Keratinocyte (primary cell): Measurements from ENCODE around the gene BCAP31. TPM values are rescaled to one million over a fixed set of nuclear protein-coding genes. Genes with fewer than 3 reads are reported as not detected.

ENCODE experiments used
- DNase-seq: peaks from one replicate; pipeline ENCODE4 v3.0.0-alpha.2; 2011; ENCODE audit warnings: low read depth, missing footprints, low spot score
- FAIRE-seq: peaks from 2 replicates; lab custom pipeline; 2011; peaks lifted over from hg19 to GRCh38; lab: Jason Lieb, UNC
- H2AFZ ChIP-seq: 2 replicates; pipeline ENCODE4 v1.6.0; 2012; ENCODE audit warnings: low read length, control low read depth, inconsistent platforms; ENCODE audit not compliant: control insufficient read depth
- H3K27ac ChIP-seq: 2 replicates; pipeline ENCODE4 v1.5.1; 2011; ENCODE audit warnings: low read length; ENCODE audit not compliant: control insufficient read depth, insufficient read depth
- H3K27me3 ChIP-seq: 3 replicates; pipeline ENCODE4 v1.6.0; 2011; ENCODE audit warnings: low read length; ENCODE audit not compliant: control insufficient read depth, insufficient read depth; ENCODE audit errors: extremely low read depth
- H3K36me3 ChIP-seq, 2 experiments: 2 replicates in 1 of 2; 3 replicates in 1 of 2; pipeline ENCODE4 v1.5.1; 2011; ENCODE audit warnings: low read length in 2 of 2, mild to moderate bottlenecking in 1 of 2; ENCODE audit not compliant: control insufficient read depth in 2 of 2, insufficient read depth in 2 of 2; ENCODE audit errors: extremely low read depth in 1 of 2
- H3K4me1 ChIP-seq: 3 replicates; pipeline ENCODE4 v1.5.1; 2011; ENCODE audit warnings: low read length; ENCODE audit not compliant: control insufficient read depth, insufficient read depth; ENCODE audit errors: extremely low read depth
- H3K4me2 ChIP-seq: 3 replicates; pipeline ENCODE4 v1.6.0; 2011; ENCODE audit warnings: low read depth, low read length; ENCODE audit not compliant: control insufficient read depth, insufficient read depth; ENCODE audit errors: extremely low read depth
- H3K4me3 ChIP-seq, 3 experiments: fragments of 200-600 bp in 1 of 3; sonication (generic) in 1 of 3; 2 replicates in 2 of 3; 3 replicates in 1 of 3; pipeline ENCODE4 v1.5.1; 2011 to 2016; ENCODE audit warnings: low read length in 3 of 3, mild to moderate bottlenecking in 3 of 3, control low read depth in 2 of 3, inconsistent platforms in 1 of 3, low read depth in 1 of 3, mixed read lengths in 1 of 3, mixed run types in 1 of 3, moderate library complexity in 1 of 3; ENCODE audit not compliant: control insufficient read depth in 2 of 3, insufficient read depth in 2 of 3; ENCODE audit errors: extremely low read depth in 1 of 3
- H3K79me2 ChIP-seq: 2 replicates; pipeline ENCODE4 v1.6.0; 2012; ENCODE audit warnings: low read length; ENCODE audit not compliant: control insufficient read depth, insufficient read depth
- H3K9ac ChIP-seq: 3 replicates; pipeline ENCODE4 v1.6.0; 2011; ENCODE audit warnings: low read length; ENCODE audit not compliant: control insufficient read depth, insufficient read depth; ENCODE audit errors: extremely low read depth
- H3K9me1 ChIP-seq: 3 replicates; pipeline ENCODE4 v1.6.0; 2011; ENCODE audit warnings: low read length; ENCODE audit not compliant: control insufficient read depth, insufficient read depth; ENCODE audit errors: extremely low read depth
- H3K9me3 ChIP-seq: 2 replicates; pipeline ENCODE4 v1.5.1; 2012; ENCODE audit warnings: low read depth, low read length; ENCODE audit not compliant: control insufficient read depth
- H4K20me1 ChIP-seq: 3 replicates; pipeline ENCODE4 v1.6.0; 2011; ENCODE audit warnings: low read length; ENCODE audit not compliant: control insufficient read depth, insufficient read depth; ENCODE audit errors: extremely low read depth
- EZH2 ChIP-seq: IDR thresholded peaks from one replicate; pipeline ENCODE4 v1.6.1; 2012; ENCODE audit warnings: inconsistent platforms, mild to moderate bottlenecking, low read length, moderate library complexity
- dilution Hi-C: fragments of 300-500 bp; cut with MboI; formaldehyde crosslinking; loops from one replicate; pipeline ENCODE4 v1.7.0; 2020; ENCODE audit warnings: low sequenced_read_pairs; ENCODE audit not compliant: extremely low pct_ligation_motif_present
- polyA plus RNA-seq, 5 experiments: library from polyadenylated mRNA; depleted of rRNA in 3 of 5; stranded (reverse) in 3 of 5; stranded (forward) in 1 of 5; unstranded in 1 of 5; fragments of >200 nt; gene quantifications; 1 replicate in 1 of 5; 2 replicates in 3 of 5; 3 replicates in 1 of 5; pipeline versions ENCODE4 v1.2.1 to v1.2.3, GENCODE V29; 2011 to 2012; ENCODE audit warnings: missing spikeins in 2 of 5, low read depth in 1 of 5, low replicate concordance in 1 of 5
- small RNA-seq, 3 experiments: library from RNA; depleted of rRNA; stranded (forward); fragments of <200 nt; gene quantifications; one replicate each; pipeline ENCODE3, GENCODE V24; 2012; ENCODE audit warnings: low read depth in 3 of 3, low replicate concordance in 1 of 3; ENCODE audit not compliant: insufficient read length in 3 of 3

Gene BCAP31
- polyA plus RNA-seq, 1 donor (not counting 4 experiments of a cell fraction or from before 2014, with no cell fraction given) = 262 TPM

GRCh38 chrX:153650959-153651358, 73.2 kb downstream of the BCAP31 start:
- Histone ChIP-seq H3K4me3 (no peak overlapping the region), H4K20me1 (no peaks in the 10 kb centered on the region), H3K4me2 (no peak overlapping the region), H3K27ac (no peak overlapping the region), H3K27me3 (peaks cover 22% of the 10 kb centered on the region), H3K9me3 (peaks cover 1% of the 10 kb centered on the region), H3K4me1 (peaks cover 7% of the 10 kb centered on the region), H3K36me3 (no peaks in the 10 kb centered on the region), H3K79me2 (no peaks in the 10 kb centered on the region), H2AFZ (no peak overlapping the region), H3K9ac (no peak overlapping the region), H3K9me1 (no peaks in the 10 kb centered on the region)
- DNase-seq (no peak), FAIRE-seq (no peak)
- dilution Hi-C loops = no loop called here
- TF ChIP-seq EZH2 = no peak

Small RNAs within 50 kb of the gene (small RNA-seq; reads per million reads assigned to genes)
- gene RN7SL687P = 0 reads per million in 3 experiments

Other genes starting within 250 kb of the BCAP31 start
- gene BGN, start 229.4 kb downstream of the BCAP31 start, polyA plus RNA-seq = 0.03 to 0.12 TPM (median 0.07 TPM) in 3 replicates
- gene ATP2B3, start 206.7 kb downstream of the BCAP31 start, polyA plus RNA-seq = not detected in 3 replicates
- gene CCNQ, start 125.2 kb downstream of the BCAP31 start, polyA plus RNA-seq = 31.1 to 36.4 TPM (median 33.5 TPM) in 3 replicates
- gene DUSP9, start 77.2 kb downstream of the BCAP31 start, polyA plus RNA-seq = 0.47 to 0.57 TPM (median 0.50 TPM) in 3 replicates
- 0.05 to 0.37 TPM (median 0.24 TPM) in 3 replicates for gene PNCK, start 50.6 kb downstream of the BCAP31 start, polyA plus RNA-seq
- 33.6 to 56.7 TPM (median 56.1 TPM) in 3 replicates for gene SLC6A8, start 36.5 kb downstream of the BCAP31 start, polyA plus RNA-seq
- gene ABCD1, start 469 bp upstream of the BCAP31 start, polyA plus RNA-seq = 0.81 to 2.0 TPM (median 0.86 TPM) in 3 replicates
- 7.2 to 14.4 TPM (median 8.6 TPM) in 3 replicates for gene PLXNB3, start 39.9 kb upstream of the BCAP31 start, polyA plus RNA-seq
- gene SRPK3, start 56.7 kb upstream of the BCAP31 start, polyA plus RNA-seq = 0.08 to 0.21 TPM (median 0.10 TPM) in 3 replicates
- 44.7 to 73.5 TPM (median 45.8 TPM) in 3 replicates for gene IDH3G, start 70.0 kb upstream of the BCAP31 start, polyA plus RNA-seq
- 187 to 320 TPM (median 209 TPM) in 3 replicates for gene SSR4, start 70.3 kb upstream of the BCAP31 start, polyA plus RNA-seq
- 0.05 to 0.35 TPM (median 0.05 TPM) in 3 replicates for gene PDZD4, start 106.2 kb upstream of the BCAP31 start, polyA plus RNA-seq
- 18.2 to 31.1 TPM (median 23.3 TPM) in 3 replicates for gene L1CAM, start 161.8 kb upstream of the BCAP31 start, polyA plus RNA-seq
- not detected in 3 replicates for gene AVPR2, start 180.3 kb upstream of the BCAP31 start, polyA plus RNA-seq
- gene ARHGAP4, start 201.9 kb upstream of the BCAP31 start, polyA plus RNA-seq = 0.35 to 0.66 TPM (median 0.55 TPM) in 3 replicates
- gene NAA10, start 210.7 kb upstream of the BCAP31 start, polyA plus RNA-seq = 103 to 149 TPM (median 112 TPM) in 3 replicates
- gene RENBP, start 220.3 kb upstream of the BCAP31 start, polyA plus RNA-seq = 0.08 to 0.40 TPM (median 0.16 TPM) in 3 replicates
- gene HCFC1, start 247.4 kb upstream of the BCAP31 start, polyA plus RNA-seq = 2.7 to 7.0 TPM (median 3.0 TPM) in 3 replicates
- 6.6 to 13.1 TPM (median 7.5 TPM) in 3 replicates for gene TMEM187, start 248.4 kb upstream of the BCAP31 start, polyA plus RNA-seq